IMR-90 (cell line): ENCODE results near the gene VPS26A. TPM values are rescaled to one million over a fixed set of nuclear protein-coding genes. Genes with fewer than 3 reads are reported as not detected.

ENCODE experiments used
- ATAC-seq: fragments of 200-7000 bp; cut with Tn5 transposase; 2 replicates; pipeline ENCODE4 v1.9.1; 2020; ENCODE audit warnings: low read depth, mild to moderate bottlenecking, moderate library complexity
- BruUV-seq: library from RNA; stranded (reverse); fragments of 400-500 nt; replicated peaks from 2 replicates; lab custom pipeline; 2021; lab: Mats Ljungman, UMichigan
- CTCF ChIA-PET: fragments of 300-600 bp; formaldehyde crosslinking; extraction: SDS; loops from one replicate; lab custom pipeline; 2021; ENCODE audit warnings: antibody characterized with exemption; lab: Yijun Ruan, JAX
- POLR2A ChIA-PET: fragments of 300-600 bp; sonication (Branson Sonifier 250); formaldehyde crosslinking; loops from one replicate; lab custom pipeline; 2022; ENCODE audit warnings: antibody characterized with exemption; ENCODE audit not compliant: unreplicated experiment; lab: Charles Lee
- DNase-seq: peaks from one replicate; pipeline ENCODE4 v3.0.0; 2013
- H2AFZ ChIP-seq: replicated peaks from 2 replicates; pipeline ENCODE3; 2013; ENCODE audit warnings: low read length, mild to moderate bottlenecking; ENCODE audit not compliant: poor library complexity
- H2AK5ac ChIP-seq: 2 replicates; pipeline ENCODE4 v1.6.1; 2013; ENCODE audit warnings: low read depth, low read length, inconsistent platforms
- H2AK9ac ChIP-seq: replicated peaks from 2 replicates; pipeline ENCODE3; 2013; ENCODE audit warnings: mild to moderate bottlenecking, low read depth, low read length, moderate library complexity; ENCODE audit not compliant: poor library complexity
- H2BK120ac ChIP-seq: 2 replicates; pipeline ENCODE4 v1.6.1; 2013; ENCODE audit warnings: low read depth, low read length, inconsistent platforms
- H2BK15ac ChIP-seq: 3 replicates; pipeline ENCODE4 v1.6.1; 2013; ENCODE audit warnings: low read depth, low read length, inconsistent platforms
- H2BK20ac ChIP-seq: 2 replicates; pipeline ENCODE4 v1.6.1; 2013; ENCODE audit warnings: low read depth, mild to moderate bottlenecking, inconsistent platforms, low read length, moderate library complexity
- H2BK5ac ChIP-seq: 2 replicates; pipeline ENCODE4 v1.6.1; 2013; ENCODE audit warnings: mild to moderate bottlenecking, low read depth, low read length, inconsistent platforms; ENCODE audit not compliant: poor library complexity, severe bottlenecking
- H3K14ac ChIP-seq: replicated peaks from 2 replicates; pipeline ENCODE4 v1.6.1; 2013; ENCODE audit warnings: low read depth, low read length, inconsistent platforms
- H3K18ac ChIP-seq: 2 replicates; pipeline ENCODE4 v1.6.1; 2013; ENCODE audit warnings: low read depth, low read length, control low read depth
- H3K23ac ChIP-seq: 2 replicates; pipeline ENCODE4 v1.6.1; 2013; ENCODE audit warnings: low read depth, low read length, inconsistent platforms
- H3K27ac ChIP-seq: 2 replicates; pipeline ENCODE4 v1.5.1; 2013; ENCODE audit warnings: mild to moderate bottlenecking, control low read depth, low read length; ENCODE audit not compliant: insufficient read depth
- H3K27me3 ChIP-seq: 2 replicates; pipeline ENCODE4 v1.6.1; 2013; ENCODE audit warnings: low read length; ENCODE audit not compliant: control insufficient read depth, insufficient read depth
- H3K36me3 ChIP-seq: 2 replicates; pipeline ENCODE4 v1.6.1; 2013; ENCODE audit warnings: low read length, mixed read lengths; ENCODE audit not compliant: control insufficient read depth, insufficient read depth
- H3K4ac ChIP-seq: 2 replicates; pipeline ENCODE4 v1.6.1; 2013; ENCODE audit warnings: low read depth, low read length, inconsistent platforms
- H3K4me1 ChIP-seq: 2 replicates; pipeline ENCODE4 v1.6.1; 2013; ENCODE audit warnings: low read length, mixed read lengths; ENCODE audit not compliant: control insufficient read depth, insufficient read depth
- H3K4me2 ChIP-seq: 2 replicates; pipeline ENCODE4 v1.6.1; 2013; ENCODE audit warnings: low read depth, mild to moderate bottlenecking, control low read depth, low read length, moderate library complexity
- H3K4me3 ChIP-seq: 2 replicates; pipeline ENCODE4 v1.5.1; 2013; ENCODE audit warnings: low read depth, mild to moderate bottlenecking, control low read depth, low read length, moderate library complexity; ENCODE audit not compliant: insufficient read depth
- H3K56ac ChIP-seq: 2 replicates; pipeline ENCODE4 v1.6.1; 2013; ENCODE audit warnings: low read length, inconsistent platforms; ENCODE audit not compliant: insufficient read depth; ENCODE audit errors: extremely low read depth
- H3K79me1 ChIP-seq, 2 experiments: 2 replicates each; pipeline ENCODE4 v1.6.1; 2013; ENCODE audit warnings: low read length in 2 of 2, inconsistent platforms in 1 of 2, low read depth in 1 of 2
- H3K9ac ChIP-seq: 2 replicates; pipeline ENCODE4 v1.6.1; 2013; ENCODE audit warnings: low read depth, low read length, control low read depth
- H3K9me1 ChIP-seq: 2 replicates; pipeline ENCODE4 v1.6.1; 2013; ENCODE audit warnings: low read length, inconsistent platforms; ENCODE audit not compliant: insufficient read depth
- H3K9me3 ChIP-seq: 2 replicates; pipeline ENCODE4 v1.6.1; 2013; ENCODE audit warnings: low read length; ENCODE audit not compliant: control insufficient read depth, insufficient read depth
- H4K20me1 ChIP-seq: 2 replicates; pipeline ENCODE4 v1.6.1; 2013; ENCODE audit warnings: low read length, inconsistent platforms; ENCODE audit not compliant: insufficient read depth
- H4K5ac ChIP-seq: 2 replicates; pipeline ENCODE4 v1.6.1; 2013; ENCODE audit warnings: mild to moderate bottlenecking, low read depth, low read length, control low read depth
- H4K8ac ChIP-seq, 2 experiments: 2 replicates each; pipeline ENCODE4 v1.6.1; 2013; ENCODE audit warnings: low read depth in 2 of 2, low read length in 2 of 2, control low read depth in 1 of 2, inconsistent platforms in 1 of 2
- H4K91ac ChIP-seq: 2 replicates; pipeline ENCODE4 v1.6.1; 2013; ENCODE audit warnings: low read depth, low read length, inconsistent platforms; ENCODE audit not compliant: insufficient read depth
- BHLHE40 ChIP-seq: fragments of 150-350 bp; IDR thresholded peaks from 2 replicates; pipeline ENCODE4 v1.6.1; 2016; ENCODE audit warnings: mild to moderate bottlenecking, low read depth, low read length
- CEBPB ChIP-seq: IDR thresholded peaks from 2 replicates; pipeline ENCODE4 v1.6.1; 2012; ENCODE audit warnings: low read depth, low read length, improper control_type of control experiment
- CHD1 ChIP-seq: IDR thresholded peaks from 2 replicates; pipeline ENCODE4 v1.6.1; 2012; ENCODE audit warnings: low read depth, low read length, improper control_type of control experiment
- CTCF ChIP-seq: conservative IDR thresholded peaks from 2 replicates; pipeline ENCODE4 v1.5.1; 2012; ENCODE audit warnings: mild to moderate bottlenecking, low read depth, low read length, improper control_type of control experiment
- ELK1 ChIP-seq: fragments of 150-350 bp; IDR thresholded peaks from 2 replicates; pipeline ENCODE4 v1.6.1; 2016; ENCODE audit warnings: low read depth, mild to moderate bottlenecking, low read length, moderate library complexity, borderline replicate concordance
- FOS ChIP-seq: fragments of 150-350 bp; IDR thresholded peaks from 2 replicates; pipeline ENCODE4 v1.6.1; 2016; ENCODE audit warnings: low read depth, low read length
- MAFK ChIP-seq: IDR thresholded peaks from 2 replicates; pipeline ENCODE4 v1.6.1; 2012; ENCODE audit warnings: low read depth, low read length, improper control_type of control experiment
- MAZ ChIP-seq: IDR thresholded peaks from 2 replicates; pipeline ENCODE4 v1.6.1; 2012; ENCODE audit warnings: low read depth, mild to moderate bottlenecking, low read length, improper control_type of control experiment, moderate library complexity, borderline replicate concordance
- MXI1 ChIP-seq: IDR thresholded peaks from 2 replicates; pipeline ENCODE4 v1.6.1; 2012; ENCODE audit warnings: low read depth, mild to moderate bottlenecking, low read length, moderate library complexity, borderline replicate concordance
- NFE2L2 ChIP-seq: fragments of 150-350 bp; IDR thresholded peaks from 2 replicates; pipeline ENCODE4 v1.6.1; 2016; ENCODE audit warnings: low read depth, mild to moderate bottlenecking, low read length
- POLR2A ChIP-seq: IDR thresholded peaks from 2 replicates; pipeline ENCODE4 v1.6.1; 2012; ENCODE audit warnings: mild to moderate bottlenecking, low read depth, low read length
- RAD21 ChIP-seq: IDR thresholded peaks from 2 replicates; pipeline ENCODE4 v1.6.1; 2012; ENCODE audit warnings: low read length, improper control_type of control experiment
- RCOR1 ChIP-seq: IDR thresholded peaks from 2 replicates; pipeline ENCODE4 v1.6.1; 2012; ENCODE audit warnings: mild to moderate bottlenecking, low read length, improper control_type of control experiment; ENCODE audit not compliant: insufficient replicate concordance
- RFX5 ChIP-seq: IDR thresholded peaks from 2 replicates; pipeline ENCODE4 v1.8.0; 2012; ENCODE audit warnings: low read depth, mild to moderate bottlenecking, low read length, moderate library complexity
- SMC3 ChIP-seq: fragments of 150-350 bp; IDR thresholded peaks from 2 replicates; pipeline ENCODE4 v1.6.1; 2016; ENCODE audit warnings: low read depth, mild to moderate bottlenecking, antibody characterized with exemption, low read length, moderate library complexity
- USF2 ChIP-seq: fragments of 150-350 bp; IDR thresholded peaks from 2 replicates; pipeline ENCODE4 v1.6.1; 2017; ENCODE audit warnings: mild to moderate bottlenecking, antibody characterized with exemption, low read length, low read depth
- WGBS, 2 experiments: methylation state at CpG; one replicate each; pipeline versions ENCODE4 v1.1.5 to v1.1.7; 2013; ENCODE audit warnings: missing lambda C conversion rate in 2 of 2; ENCODE audit not compliant: insufficient read length in 1 of 2; ENCODE audit errors: extremely low coverage in 2 of 2; 5-methylcytosine and 5-hydroxymethylcytosine counted together
- dilution Hi-C: fragments of 300-500 bp; cut with HindIII; formaldehyde crosslinking; loops from one replicate; pipeline ENCODE4 v1.14.3; 2018; ENCODE audit warnings: low sequenced_read_pairs; ENCODE audit not compliant: unreplicated experiment
- in situ Hi-C: fragments of 300-500 bp; cut with MboI; formaldehyde crosslinking; loops from 3 replicates; pipeline ENCODE4 v1.14.3; 2019; ENCODE audit warnings: low sequenced_read_pairs, inconsistent platforms, mixed read lengths
- intact Hi-C: fragments of 100-400 bp; cut with micrococcal nuclease; formaldehyde crosslinking; loops from 2 replicates; pipeline ENCODE4 v1.10.0; 2022
- polyA plus RNA-seq, 3 experiments: library from polyadenylated mRNA; depleted of rRNA; stranded (reverse); fragments of >200 nt; gene quantifications; 2 replicates each; pipeline ENCODE4 v1.2.3, GENCODE V29; 2012; ENCODE audit warnings: low replicate concordance in 1 of 3
- total RNA-seq: library from RNA; depleted of rRNA; stranded (reverse); fragments of >200 nt; gene quantifications from 2 replicates; pipeline ENCODE4 v1.2.3, GENCODE V29; 2012

Gene VPS26A
- total and polyA plus RNA-seq, 2 of the 4 experiments (the other 2 are of a cell fraction): 7.2 to 18.7 TPM

- ATAC-seq (no peak), DNase-seq (no peak)
- peaks cover 4% of the 10 kb centered on the region; the same call in 1 of the 2 replicates for H4K20me1 ChIP-seq
- H3K9me1 ChIP-seq: no peaks in the 10 kb centered on the region; the same call in 1 of the 2 replicates
- ChIA-PET CTCF (interaction anchor here (0.6 kb wide), 2 partner anchors 53 to 87 kb away, joined by 3 to 5 read pairs; no protein-coding TSS in a partner anchor), POLR2A (interaction anchor here (0.6 kb wide), 1 partner anchor 21 kb away, joined by 5 read pairs; no protein-coding TSS in a partner anchor)
- H3K4me2 ChIP-seq: no peak overlapping the region
- WGBS, 2 experiments: 100% methylated on average over 1 of the region's 6 CpGs; no CpG with 5 or more reads in 1 of the 2 experiments
- no peak overlapping the region for H4K5ac ChIP-seq
- no peak overlapping the region for H2BK120ac ChIP-seq
- no peak overlapping the region for H3K4me3 ChIP-seq
- H3K4ac ChIP-seq: no peak overlapping the region
- dilution Hi-C loops (no loop called here), in situ Hi-C loops (no loop called here), intact Hi-C loops (no loop called here)
- H2AK9ac ChIP-seq: no peak overlapping the region
- H2AFZ ChIP-seq: no peak overlapping the region
- peaks cover 23 to 56% of the 10 kb centered on the region in 2 experiments; a peak in 3 of 4 replicates for H3K79me1 ChIP-seq
- H3K23ac ChIP-seq: no peak overlapping the region
- no peak overlapping the region for H3K14ac ChIP-seq
- no peak overlapping the region for H2BK5ac ChIP-seq
- no peak overlapping the region for H3K27ac ChIP-seq
- no peak overlapping the region for H2BK20ac ChIP-seq
- no peak overlapping the region for H2BK15ac ChIP-seq
- H4K8ac ChIP-seq: no peak overlapping the region
- no peak overlapping the region for H3K18ac ChIP-seq
- no peaks in the 10 kb centered on the region for H3K9me3 ChIP-seq
- no peak overlapping the region for H3K9ac ChIP-seq
- H3K36me3 ChIP-seq: peaks cover 1% of the 10 kb centered on the region; the same call in 1 of the 2 replicates
- H3K4me1 ChIP-seq: no peaks in the 10 kb centered on the region
- no peak overlapping the region for H2AK5ac ChIP-seq
- BruUV-seq: no TSS peak
- TF ChIP-seq RCOR1 (no peak), CEBPB (no peak), MAZ (no peak), SMC3 (no peak), FOS (no peak), POLR2A (no peak), BHLHE40 (no peak), ELK1 (no peak), RAD21 (no peak), MAFK (no peak), CTCF (no peak), CHD1 (no peak), MXI1 (no peak), USF2 (no peak), NFE2L2 (no peak), RFX5 (no peak)
- H3K56ac ChIP-seq: no peak overlapping the region
- H3K27me3 ChIP-seq: no peaks in the 10 kb centered on the region
- H4K91ac ChIP-seq: no peak overlapping the region
These were observed 29.2 kb downstream of the VPS26A start for GRCh38 chr10:69153227-69153626.
